GM12873 (cell line): ENCODE data around the gene GRID2.

Experiments used
- TF ChIP-seq, protein P1 (sequence below): IDR thresholded peaks from 2 replicates; pipeline ENCODE4 v1.5.1; 2012; ENCODE audit warnings: low read depth, mild to moderate bottlenecking, moderate library complexity, low read length, control low read depth; ENCODE audit not compliant: insufficient read depth; ENCODE audit errors: missing control alignments

GRID2 gene

DNA sequence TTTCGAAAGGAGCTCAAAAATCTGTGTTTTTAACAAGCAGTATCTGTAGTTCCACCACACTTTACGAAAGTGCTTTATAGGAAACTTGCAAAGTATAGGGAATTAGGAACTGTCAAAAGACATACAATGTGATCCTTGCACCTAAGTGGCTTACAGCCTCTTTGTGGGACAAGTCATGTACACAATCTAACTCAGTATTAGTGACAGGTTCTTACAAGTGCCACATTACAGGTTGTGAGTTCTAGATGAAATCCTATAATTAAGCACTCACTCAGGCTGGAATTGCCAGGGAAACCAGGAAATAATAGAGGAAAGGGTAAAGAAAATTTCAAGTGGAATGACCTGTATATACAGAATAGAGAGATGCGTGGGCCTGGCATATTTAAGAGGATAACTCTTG lies 957.4 kb downstream of the GRID2 start:
- TF ChIP-seq, protein P1, sequence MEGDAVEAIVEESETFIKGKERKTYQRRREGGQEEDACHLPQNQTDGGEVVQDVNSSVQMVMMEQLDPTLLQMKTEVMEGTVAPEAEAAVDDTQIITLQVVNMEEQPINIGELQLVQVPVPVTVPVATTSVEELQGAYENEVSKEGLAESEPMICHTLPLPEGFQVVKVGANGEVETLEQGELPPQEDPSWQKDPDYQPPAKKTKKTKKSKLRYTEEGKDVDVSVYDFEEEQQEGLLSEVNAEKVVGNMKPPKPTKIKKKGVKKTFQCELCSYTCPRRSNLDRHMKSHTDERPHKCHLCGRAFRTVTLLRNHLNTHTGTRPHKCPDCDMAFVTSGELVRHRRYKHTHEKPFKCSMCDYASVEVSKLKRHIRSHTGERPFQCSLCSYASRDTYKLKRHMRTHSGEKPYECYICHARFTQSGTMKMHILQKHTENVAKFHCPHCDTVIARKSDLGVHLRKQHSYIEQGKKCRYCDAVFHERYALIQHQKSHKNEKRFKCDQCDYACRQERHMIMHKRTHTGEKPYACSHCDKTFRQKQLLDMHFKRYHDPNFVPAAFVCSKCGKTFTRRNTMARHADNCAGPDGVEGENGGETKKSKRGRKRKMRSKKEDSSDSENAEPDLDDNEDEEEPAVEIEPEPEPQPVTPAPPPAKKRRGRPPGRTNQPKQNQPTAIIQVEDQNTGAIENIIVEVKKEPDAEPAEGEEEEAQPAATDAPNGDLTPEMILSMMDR: no peak

DNA sequence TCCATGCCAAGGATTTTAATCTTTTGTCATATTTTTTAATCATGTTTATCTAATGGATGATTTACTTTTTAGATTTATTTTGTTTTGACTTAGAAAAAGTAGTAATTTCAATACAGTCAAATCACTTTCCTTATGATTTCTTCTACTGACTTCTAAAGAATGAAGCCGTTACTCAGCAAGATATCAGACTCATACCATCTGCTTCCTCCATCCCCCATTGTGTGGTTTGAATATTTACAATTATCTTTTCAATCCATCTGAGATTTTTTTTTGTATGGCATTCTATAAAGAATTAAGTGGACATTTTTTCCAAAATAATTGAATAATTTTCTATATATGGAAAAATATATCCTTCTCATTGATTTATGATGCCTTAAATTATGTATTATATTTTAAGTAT lies 959.4 kb downstream of the GRID2 start:
- TF ChIP-seq, protein P1: no peak

DNA sequence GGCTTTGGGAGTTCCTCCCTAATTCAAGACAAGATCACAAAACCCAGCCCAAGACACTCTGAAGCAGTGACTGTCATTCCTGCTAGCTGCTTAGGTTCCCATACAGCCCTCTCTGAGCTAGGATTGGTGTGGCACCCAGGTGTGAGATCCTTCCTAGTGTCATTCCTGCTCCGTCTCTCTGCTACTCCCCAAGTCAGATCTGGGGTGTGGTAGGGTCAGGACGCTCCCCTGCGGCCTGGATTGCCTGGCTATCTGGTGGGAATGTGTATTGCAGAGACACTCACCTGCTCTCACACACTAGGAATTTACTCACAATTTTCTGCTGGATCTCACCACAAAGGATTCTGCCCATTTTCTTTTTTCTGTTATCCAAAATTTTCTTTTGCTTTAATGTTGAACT lies 964.0 kb downstream of the GRID2 start:
- TF ChIP-seq, protein P1: no peak

DNA sequence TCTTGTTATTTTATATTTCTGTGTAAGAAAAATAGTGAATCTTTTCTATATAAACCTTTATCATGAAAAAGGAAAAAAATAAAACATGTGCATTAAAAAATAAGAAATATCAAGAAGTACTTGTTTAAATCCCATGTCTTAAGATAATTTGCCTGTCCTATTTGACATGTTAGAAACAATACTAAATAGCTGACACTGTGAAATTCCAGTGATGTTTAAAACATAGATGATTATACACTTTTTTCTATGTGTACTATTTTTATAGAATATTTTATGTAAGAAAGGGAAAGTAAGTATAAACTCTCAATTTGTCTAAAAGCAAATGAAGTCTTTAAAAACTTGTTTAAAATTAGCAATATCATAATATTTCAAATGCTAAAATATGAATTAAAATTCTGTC lies 981.6 kb downstream of the GRID2 start:
- TF ChIP-seq, protein P1: no peak

DNA sequence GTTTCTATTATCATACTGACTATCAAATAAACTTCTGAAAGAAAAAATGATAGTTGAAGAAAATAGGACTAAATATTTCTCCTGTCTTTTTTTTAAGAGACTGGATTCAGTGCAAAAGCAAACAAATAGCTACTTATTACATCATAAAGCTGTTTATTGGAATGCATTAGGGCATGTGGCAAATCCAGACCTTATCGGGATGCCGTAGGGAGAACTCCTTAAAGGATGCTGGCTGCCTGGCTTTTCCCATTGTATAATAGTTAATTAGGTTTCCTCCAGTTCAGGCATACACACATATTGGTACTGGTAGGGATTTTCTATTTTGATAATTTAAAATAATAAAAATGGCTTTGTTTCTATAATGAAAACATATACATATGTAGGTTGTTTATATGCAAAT lies 985.5 kb downstream of the GRID2 start:
- TF ChIP-seq, protein P1: no peak

DNA sequence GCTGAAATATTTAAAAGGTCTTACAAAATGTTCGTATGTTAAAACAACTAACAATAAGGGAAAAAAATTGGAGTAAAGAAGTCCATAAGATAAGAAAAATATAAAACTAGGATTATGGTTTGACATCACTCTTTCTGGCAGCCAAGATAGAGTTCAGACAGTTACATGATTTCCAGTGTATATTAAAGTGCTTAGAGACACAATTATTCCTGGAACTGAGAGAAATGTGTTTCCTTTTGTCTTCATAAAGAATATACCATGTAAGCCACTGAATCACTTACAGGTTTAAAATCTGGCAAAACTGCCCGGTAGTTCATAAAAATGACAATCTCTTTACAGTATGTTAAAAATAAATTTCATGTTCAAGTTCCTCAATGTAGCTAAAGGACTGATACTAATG lies 986.1 kb downstream of the GRID2 start:
- TF ChIP-seq, protein P1: no peak

DNA sequence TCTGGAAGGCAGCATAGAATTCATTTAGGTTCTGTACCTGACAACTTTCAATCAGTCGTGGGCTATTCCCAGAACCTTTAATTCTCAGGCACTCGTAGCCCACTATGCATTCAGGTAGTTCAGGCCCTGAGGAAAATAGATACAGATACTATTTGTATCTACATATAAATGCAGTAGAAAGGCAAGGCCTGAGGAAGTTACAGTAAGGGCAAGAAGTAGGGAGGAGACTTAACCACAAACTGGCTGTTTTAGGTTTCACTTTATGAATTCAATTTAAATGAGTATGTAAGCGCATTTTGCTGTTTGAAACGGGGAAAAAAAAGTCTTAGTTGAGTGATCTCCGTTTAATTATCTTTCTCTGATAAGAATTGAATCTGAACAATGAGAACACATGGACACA lies 995.4 kb downstream of the GRID2 start:
- TF ChIP-seq, protein P1: no peak
